GM12801 (cell line): ENCODE data around the gene TSHZ2.

Experiments used
- TF ChIP-seq, protein P1 (sequence below): IDR thresholded peaks from one replicate; pipeline ENCODE4 v1.5.1; 2011; ENCODE audit warnings: control low read depth; ENCODE audit not compliant: insufficient read length; ENCODE audit errors: extremely low read depth

TSHZ2 gene

DNA sequence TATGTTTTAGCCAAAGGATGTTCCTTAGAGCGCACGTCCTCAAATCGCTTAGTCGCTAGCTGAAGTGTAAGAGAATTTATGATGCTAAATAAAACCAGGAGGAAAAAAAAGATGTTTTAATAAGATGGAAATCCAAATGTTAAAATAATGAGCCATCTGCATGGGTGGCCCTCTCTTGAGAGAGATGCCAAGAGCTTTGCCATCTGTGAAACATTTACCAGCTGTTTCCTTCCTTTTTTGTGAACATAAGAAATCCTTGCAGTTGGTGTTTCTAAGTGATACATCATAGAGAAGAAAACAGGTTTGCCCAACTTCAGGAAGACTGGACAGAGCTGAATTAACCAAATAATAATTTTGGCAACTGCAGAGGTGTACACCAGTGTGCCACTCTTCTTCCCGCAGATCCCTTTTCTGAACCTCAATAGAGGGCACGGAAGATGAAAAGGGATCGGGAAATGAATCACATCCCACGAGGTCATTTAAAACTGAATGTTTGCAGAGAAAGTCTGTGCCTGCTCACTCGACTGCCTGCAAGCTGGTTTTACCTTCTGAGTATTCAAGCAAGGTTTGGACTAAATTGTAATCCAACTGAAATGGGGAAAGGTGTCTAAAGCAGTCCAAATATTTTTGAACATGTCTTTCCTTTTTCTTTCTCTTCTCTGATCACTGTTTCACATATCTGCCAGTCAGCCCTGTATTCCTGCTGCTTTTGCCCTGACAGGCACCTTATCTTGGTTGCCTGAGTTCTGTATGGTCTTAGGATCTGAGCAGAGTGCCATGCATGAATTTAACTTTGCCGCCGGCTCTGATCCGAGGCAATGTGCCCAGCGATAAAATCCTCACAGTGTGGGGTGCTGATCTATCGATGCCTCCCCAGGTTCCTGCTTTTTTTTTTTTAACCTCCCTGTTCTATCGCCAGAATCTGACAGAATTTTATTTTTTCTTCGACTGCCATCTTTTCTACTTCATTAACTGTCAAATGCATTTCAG lies 35.5 kb upstream of the TSHZ2 start:
- TF ChIP-seq, protein P1, sequence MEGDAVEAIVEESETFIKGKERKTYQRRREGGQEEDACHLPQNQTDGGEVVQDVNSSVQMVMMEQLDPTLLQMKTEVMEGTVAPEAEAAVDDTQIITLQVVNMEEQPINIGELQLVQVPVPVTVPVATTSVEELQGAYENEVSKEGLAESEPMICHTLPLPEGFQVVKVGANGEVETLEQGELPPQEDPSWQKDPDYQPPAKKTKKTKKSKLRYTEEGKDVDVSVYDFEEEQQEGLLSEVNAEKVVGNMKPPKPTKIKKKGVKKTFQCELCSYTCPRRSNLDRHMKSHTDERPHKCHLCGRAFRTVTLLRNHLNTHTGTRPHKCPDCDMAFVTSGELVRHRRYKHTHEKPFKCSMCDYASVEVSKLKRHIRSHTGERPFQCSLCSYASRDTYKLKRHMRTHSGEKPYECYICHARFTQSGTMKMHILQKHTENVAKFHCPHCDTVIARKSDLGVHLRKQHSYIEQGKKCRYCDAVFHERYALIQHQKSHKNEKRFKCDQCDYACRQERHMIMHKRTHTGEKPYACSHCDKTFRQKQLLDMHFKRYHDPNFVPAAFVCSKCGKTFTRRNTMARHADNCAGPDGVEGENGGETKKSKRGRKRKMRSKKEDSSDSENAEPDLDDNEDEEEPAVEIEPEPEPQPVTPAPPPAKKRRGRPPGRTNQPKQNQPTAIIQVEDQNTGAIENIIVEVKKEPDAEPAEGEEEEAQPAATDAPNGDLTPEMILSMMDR: no peak

DNA sequence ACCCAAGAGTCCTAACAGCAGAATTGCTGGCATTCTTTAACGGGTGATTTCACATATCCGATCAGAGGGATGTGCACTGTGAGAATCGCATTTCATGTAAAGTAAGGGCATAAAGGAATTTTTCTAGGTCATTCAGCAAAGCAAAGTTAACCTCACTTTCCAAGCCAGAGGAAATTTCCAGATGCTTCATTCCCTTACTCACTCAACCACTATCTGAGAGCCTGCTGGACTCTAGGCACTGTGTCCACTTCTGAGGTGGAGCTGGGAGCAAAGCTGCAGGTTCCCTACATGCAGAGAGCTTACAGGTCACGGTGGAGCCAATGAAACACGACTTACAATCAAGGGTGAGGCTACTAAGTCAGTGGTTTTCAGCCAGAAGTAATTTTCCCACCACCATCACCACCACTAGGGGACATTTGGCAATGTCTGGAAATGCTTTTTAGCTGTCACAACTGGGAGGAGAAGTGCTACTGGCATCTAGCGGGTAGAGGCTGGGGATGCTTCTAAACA lies 34.5 kb upstream of the TSHZ2 start:
- TF ChIP-seq, protein P1: no peak

DNA sequence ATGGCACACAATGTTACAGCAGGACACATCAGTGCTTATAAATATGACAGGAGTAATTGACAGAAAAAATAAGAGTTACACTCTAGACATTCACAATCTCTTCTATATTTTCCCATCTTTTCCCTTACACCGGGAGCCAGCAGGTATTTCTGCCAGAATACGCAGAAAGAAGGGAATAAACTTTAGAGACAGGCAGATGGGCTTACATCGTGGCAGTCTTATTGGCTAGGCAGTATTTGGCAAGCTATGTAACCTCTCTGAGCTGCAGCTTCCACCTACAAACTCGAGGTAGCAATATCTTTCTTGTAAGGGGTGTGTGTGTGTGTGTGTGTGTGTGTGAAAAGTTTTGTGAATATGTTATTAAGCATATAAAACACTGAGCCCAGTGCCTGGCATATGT lies 33.0 kb upstream of the TSHZ2 start:
- TF ChIP-seq, protein P1: no peak

DNA sequence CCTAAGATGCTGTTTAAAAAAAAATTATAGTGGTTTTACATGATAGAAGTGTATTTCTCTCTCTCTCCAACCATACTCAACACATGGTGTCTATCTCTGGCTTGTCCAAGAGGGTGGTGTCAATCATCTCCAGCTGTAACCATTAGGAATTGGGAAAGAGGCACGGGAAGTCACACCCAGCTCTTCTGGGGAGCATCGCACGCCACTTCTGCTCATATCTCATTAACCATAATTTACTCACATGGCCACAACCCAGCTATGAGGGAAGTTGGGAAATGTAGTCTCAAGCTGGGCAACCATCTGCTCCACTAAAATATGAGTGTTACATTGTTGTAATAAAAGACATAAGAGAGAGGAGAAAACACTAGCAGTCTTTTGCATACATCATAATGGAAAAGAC lies 30.4 kb upstream of the TSHZ2 start:
- TF ChIP-seq, protein P1: no peak

DNA sequence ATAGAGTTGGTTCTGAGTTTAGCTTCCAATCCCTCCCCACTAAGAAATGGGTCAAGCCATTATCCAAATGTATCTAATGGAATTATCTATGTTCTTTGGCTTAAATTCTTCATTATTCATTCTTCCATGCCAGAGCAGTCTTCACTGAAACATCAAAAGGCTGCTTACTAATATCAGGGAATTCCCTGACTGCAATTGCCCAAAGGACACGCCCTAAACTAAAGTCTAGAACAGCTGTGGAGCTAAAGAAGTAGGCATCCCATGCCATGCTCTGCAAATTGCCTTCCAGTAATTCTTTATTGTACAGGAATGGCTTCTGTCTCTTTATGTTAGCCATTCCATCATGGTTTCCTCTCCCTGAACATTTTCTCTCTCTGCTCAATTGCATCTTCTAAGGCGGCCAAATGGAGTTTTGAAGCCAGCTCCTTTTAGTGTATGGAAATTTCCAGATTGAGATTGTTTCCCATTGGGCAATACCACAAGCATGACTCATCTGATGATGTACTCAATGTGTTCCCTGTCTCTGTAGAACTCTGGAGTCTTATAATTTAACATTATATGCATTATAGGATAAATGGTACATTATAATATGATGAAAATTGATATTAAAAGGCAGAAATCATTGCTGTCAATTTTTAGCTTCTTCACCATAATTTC lies 28.8 kb upstream of the TSHZ2 start:
- TF ChIP-seq, protein P1: no peak

DNA sequence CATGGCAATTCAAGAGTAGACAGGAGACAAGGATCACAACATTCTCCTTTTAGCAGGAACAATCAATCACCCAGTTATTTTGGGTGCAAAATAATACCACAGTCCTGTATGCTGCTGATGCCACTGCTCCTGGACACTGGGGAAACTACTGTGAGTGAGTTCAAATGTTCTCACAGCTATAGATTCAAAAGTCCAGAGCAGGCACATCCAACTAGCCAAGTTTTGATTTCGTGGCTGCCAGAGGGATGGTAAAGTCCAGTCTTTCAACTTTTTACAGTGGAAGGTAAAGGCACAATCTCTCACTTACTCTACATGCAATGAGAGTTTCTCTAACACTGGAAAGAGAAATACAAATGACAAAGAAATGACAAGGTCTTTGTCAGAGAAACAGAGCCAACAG lies 26.9 kb upstream of the TSHZ2 start:
- TF ChIP-seq, protein P1: no peak

DNA sequence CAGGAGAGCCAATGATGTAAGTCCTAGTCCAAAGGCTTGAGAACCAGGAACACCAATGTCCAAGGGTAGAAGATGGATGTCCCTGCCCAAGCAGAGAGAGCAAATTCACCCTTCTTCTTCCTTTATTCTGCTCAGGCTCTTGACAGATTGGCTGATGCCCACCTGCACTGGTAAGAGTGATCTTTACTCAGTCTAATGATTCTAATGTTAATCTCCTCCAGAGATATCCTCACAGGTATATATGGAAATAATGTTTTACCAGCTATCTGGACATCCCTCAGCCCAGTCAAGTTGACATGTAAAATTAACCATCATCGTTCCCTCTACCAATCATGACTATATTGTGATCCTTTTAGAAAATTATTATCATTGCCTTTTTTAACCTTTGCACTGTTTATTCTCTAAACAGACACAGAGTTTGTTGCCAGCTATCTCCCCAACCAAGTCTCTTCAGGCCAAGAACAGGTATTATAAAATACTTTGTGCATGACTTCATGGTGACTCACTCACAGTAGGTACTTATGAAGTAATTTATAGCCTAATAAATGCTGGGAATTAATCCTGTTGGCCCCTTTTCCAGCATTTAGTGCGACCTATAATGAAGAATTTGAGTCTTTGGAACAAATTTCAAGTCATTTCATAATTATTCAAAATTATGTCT lies 26.2 kb upstream of the TSHZ2 start:
- TF ChIP-seq, protein P1: no peak
